Measurements from ENCODE around the gene PCDHGB5. TPM values are rescaled to one million over a fixed set of nuclear protein-coding genes. Genes with fewer than 3 reads are reported as not detected.

Gene PCDHGB5
- polyA plus RNA-seq, 1 of the 3 experiments (the other 2 are of a cell fraction): 0.15 TPM

DNA sequence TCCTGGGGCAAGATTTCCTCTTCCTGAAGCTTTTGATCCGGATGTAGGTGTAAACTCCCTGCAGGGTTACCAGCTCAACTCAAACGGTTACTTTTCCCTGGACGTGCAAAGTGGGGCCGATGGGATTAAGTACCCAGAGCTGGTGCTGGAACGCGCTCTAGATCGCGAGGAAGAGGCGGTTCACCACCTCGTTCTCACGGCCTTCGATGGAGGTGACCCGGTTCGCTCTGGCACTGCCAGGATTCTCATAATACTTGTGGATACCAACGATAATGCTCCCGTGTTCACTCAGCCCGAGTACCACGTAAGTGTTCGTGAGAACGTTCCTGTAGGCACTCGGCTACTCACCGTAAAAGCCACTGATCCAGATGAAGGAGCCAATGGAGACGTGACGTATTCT lies 42.1 kb upstream of the PCDHGB5 start:
- no peak overlapping the region for H3K4me2 ChIP-seq
- CTCF ChIA-PET: interaction anchor here (0.6 to 1.7 kb wide), 10 partner anchors 8 to 211 kb away, joined by 3 to 8 read pairs (median 4); partner anchors contain the start of gene PCDHB6

DNA sequence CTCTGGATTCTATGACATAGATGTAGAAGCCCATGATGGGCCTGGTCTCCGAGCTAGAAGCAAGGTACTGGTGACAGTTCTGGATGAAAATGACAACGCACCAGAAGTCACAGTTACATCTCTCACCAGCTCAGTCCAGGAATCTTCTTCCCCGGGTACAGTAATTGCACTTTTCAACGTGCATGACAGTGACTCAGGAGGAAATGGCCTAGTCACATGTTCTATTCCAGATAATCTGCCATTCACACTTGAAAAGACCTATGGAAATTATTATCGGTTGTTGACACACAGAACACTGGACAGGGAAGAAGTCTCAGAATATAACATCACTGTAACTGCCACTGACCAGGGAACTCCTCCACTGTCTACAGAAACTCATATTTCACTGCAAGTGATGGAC lies 41.6 kb upstream of the PCDHGB5 start:
- H3K9me2 ChIP-seq: no peaks in the 10 kb centered on the region
- no peaks in the 10 kb centered on the region for H3F3A ChIP-seq (replicated peaks; ENCODE audit: insufficient read depth)
- H2AFZ ChIP-seq (ENCODE audit: low read depth): no peak overlapping the region
- no peak overlapping the region for H3K9ac ChIP-seq
- H3K27me3 ChIP-seq (ENCODE audit: insufficient read depth): no peaks in the 10 kb centered on the region
- no peak overlapping the region for H3K4me3 ChIP-seq (ENCODE audit: low read depth in 2 of 2, low read length in 1 of 2)
- CTCF ChIA-PET: interaction anchor here (0.6 to 1.7 kb wide), 6 partner anchors 9 to 211 kb away, joined by 3 to 8 read pairs (median 4); no protein-coding TSS in a partner anchor
- H4K20me1 ChIP-seq (ENCODE audit: insufficient read depth): no peaks in the 10 kb centered on the region
- 40% methylated on average over 5 of the region's 5 CpGs for whole genome bisulfite sequencing (ENCODE audit: low lambda C conversion rate)
- no peak overlapping the region for H3K27ac ChIP-seq (ENCODE audit: low read depth in 2 of 2, low read length in 1 of 2)
- no peak for DNase-seq
- H3K9me3 ChIP-seq: no peaks in the 10 kb centered on the region
- POLR2A ChIA-PET: no interaction called here
- no peaks in the 10 kb centered on the region for H3K79me2 ChIP-seq (ENCODE audit: insufficient read depth)
- H3K4me2 ChIP-seq: no peak overlapping the region
- no peaks in the 10 kb centered on the region for H3K36me3 ChIP-seq (replicated peaks in 1 of 2; ENCODE audit: control insufficient read depth in 1 of 2, insufficient read depth in 2 of 2, low read length in 1 of 2)
- TF ChIP-seq MXI1 (IDR thresholded peaks at IDR 0.05; ENCODE audit: low read depth, low read length): no peak
- H3K4me1 ChIP-seq (ENCODE audit: control insufficient read depth in 1 of 2, insufficient read depth in 2 of 2, low read depth in 1 of 2, low read length in 1 of 2): no peaks in the 10 kb centered on the region

More for the DNA sequence above, 42.1 kb upstream of the PCDHGB5 start:
- no peak overlapping the region for H3K27ac ChIP-seq (ENCODE audit: low read depth in 2 of 2, low read length in 1 of 2)
- no peaks in the 10 kb centered on the region for H3K36me3 ChIP-seq (replicated peaks in 1 of 2; ENCODE audit: control insufficient read depth in 1 of 2, insufficient read depth in 2 of 2, low read length in 1 of 2)
- H3K4me1 ChIP-seq (ENCODE audit: control insufficient read depth in 1 of 2, insufficient read depth in 2 of 2, low read depth in 1 of 2, low read length in 1 of 2): no peaks in the 10 kb centered on the region
- no peaks in the 10 kb centered on the region for H4K20me1 ChIP-seq (ENCODE audit: insufficient read depth)
- no peak for TF ChIP-seq TAF1 (IDR thresholded peaks at IDR 0.05; ENCODE audit: borderline replicate concordance, low read depth, low read length)
- no peak for TF ChIP-seq FOXJ3 (CRISPR knock-in tag; IDR thresholded peaks at IDR 0.05)
- TF ChIP-seq, protein P1, sequence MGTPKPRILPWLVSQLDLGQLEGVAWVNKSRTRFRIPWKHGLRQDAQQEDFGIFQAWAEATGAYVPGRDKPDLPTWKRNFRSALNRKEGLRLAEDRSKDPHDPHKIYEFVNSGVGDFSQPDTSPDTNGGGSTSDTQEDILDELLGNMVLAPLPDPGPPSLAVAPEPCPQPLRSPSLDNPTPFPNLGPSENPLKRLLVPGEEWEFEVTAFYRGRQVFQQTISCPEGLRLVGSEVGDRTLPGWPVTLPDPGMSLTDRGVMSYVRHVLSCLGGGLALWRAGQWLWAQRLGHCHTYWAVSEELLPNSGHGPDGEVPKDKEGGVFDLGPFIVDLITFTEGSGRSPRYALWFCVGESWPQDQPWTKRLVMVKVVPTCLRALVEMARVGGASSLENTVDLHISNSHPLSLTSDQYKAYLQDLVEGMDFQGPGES (IDR thresholded peaks at IDR 0.05; ENCODE audit: low read depth, low read length): no peak
- TF ChIP-seq EZH2phosphoT487 (IDR thresholded peaks at IDR 0.05; ENCODE audit: borderline replicate concordance, low read depth): no peak
- no peak overlapping the region for H3K4me3 ChIP-seq (ENCODE audit: low read depth in 2 of 2, low read length in 1 of 2)
- no peak overlapping the region for H2AFZ ChIP-seq (ENCODE audit: low read depth)
- POLR2A ChIA-PET: no interaction called here
- H3K27me3 ChIP-seq (ENCODE audit: insufficient read depth): no peaks in the 10 kb centered on the region
- DNase-seq: no peak
- H3K9me2 ChIP-seq: no peaks in the 10 kb centered on the region
- 63% methylated on average over 17 of the region's 24 CpGs for WGBS (ENCODE audit: low lambda C conversion rate)
- no peak overlapping the region for H3K9ac ChIP-seq
- H3F3A ChIP-seq (replicated peaks; ENCODE audit: insufficient read depth): no peaks in the 10 kb centered on the region
- no peaks in the 10 kb centered on the region; the same call in 1 of the 2 replicates for H3K9me3 ChIP-seq
- H3K79me2 ChIP-seq (ENCODE audit: insufficient read depth): no peaks in the 10 kb centered on the region

DNA sequence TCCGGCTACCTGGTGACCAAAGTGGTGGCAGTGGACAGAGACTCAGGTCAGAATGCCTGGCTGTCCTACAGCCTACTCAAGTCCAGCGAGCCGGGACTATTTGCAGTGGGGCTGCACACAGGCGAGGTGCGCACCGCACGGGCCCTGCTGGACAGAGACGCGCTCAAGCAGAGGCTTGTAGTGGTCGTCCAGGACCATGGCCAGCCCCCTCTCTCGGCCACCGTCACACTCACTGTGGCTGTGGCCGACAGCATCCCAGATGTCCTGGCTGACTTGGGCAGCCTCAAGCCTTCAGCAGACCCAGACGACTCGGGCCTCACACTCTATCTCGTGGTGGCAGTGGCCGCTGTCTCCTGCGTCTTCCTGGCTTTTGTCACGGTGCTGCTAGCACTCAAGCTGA lies 40.8 kb upstream of the PCDHGB5 start:
- WGBS (ENCODE audit: low lambda C conversion rate): 61% methylated on average over 16 of the region's 19 CpGs
- TF ChIP-seq SMC3 (IDR thresholded peaks at IDR 0.05; ENCODE audit: low read depth, low read length) (no peak), MEF2A (IDR thresholded peaks at IDR 0.05; ENCODE audit: borderline replicate concordance, low read depth) (no peak)
- TF ChIP-seq, protein P2, sequence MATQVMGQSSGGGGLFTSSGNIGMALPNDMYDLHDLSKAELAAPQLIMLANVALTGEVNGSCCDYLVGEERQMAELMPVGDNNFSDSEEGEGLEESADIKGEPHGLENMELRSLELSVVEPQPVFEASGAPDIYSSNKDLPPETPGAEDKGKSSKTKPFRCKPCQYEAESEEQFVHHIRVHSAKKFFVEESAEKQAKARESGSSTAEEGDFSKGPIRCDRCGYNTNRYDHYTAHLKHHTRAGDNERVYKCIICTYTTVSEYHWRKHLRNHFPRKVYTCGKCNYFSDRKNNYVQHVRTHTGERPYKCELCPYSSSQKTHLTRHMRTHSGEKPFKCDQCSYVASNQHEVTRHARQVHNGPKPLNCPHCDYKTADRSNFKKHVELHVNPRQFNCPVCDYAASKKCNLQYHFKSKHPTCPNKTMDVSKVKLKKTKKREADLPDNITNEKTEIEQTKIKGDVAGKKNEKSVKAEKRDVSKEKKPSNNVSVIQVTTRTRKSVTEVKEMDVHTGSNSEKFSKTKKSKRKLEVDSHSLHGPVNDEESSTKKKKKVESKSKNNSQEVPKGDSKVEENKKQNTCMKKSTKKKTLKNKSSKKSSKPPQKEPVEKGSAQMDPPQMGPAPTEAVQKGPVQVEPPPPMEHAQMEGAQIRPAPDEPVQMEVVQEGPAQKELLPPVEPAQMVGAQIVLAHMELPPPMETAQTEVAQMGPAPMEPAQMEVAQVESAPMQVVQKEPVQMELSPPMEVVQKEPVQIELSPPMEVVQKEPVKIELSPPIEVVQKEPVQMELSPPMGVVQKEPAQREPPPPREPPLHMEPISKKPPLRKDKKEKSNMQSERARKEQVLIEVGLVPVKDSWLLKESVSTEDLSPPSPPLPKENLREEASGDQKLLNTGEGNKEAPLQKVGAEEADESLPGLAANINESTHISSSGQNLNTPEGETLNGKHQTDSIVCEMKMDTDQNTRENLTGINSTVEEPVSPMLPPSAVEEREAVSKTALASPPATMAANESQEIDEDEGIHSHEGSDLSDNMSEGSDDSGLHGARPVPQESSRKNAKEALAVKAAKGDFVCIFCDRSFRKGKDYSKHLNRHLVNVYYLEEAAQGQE (IDR thresholded peaks at IDR 0.05; ENCODE audit: low read depth, low read length): peak; percentile 43; the same call in 1 of the 2 replicates
- no peaks in the 10 kb centered on the region for H3K36me3 ChIP-seq (replicated peaks in 1 of 2; ENCODE audit: control insufficient read depth in 1 of 2, insufficient read depth in 2 of 2, low read length in 1 of 2)
- H3K9ac ChIP-seq: no peak overlapping the region
- no peaks in the 10 kb centered on the region for H3K27me3 ChIP-seq (ENCODE audit: insufficient read depth)
- H3K79me2 ChIP-seq (ENCODE audit: insufficient read depth): no peaks in the 10 kb centered on the region
- no peak overlapping the region for H3K27ac ChIP-seq (ENCODE audit: low read depth in 2 of 2, low read length in 1 of 2)
- no peaks in the 10 kb centered on the region; the same call in 1 of the 2 replicates for H3K9me3 ChIP-seq
- no peaks in the 10 kb centered on the region for H3F3A ChIP-seq (replicated peaks; ENCODE audit: insufficient read depth)
- POLR2A ChIA-PET: no interaction called here
- CTCF ChIA-PET: no interaction called here
- no peaks in the 10 kb centered on the region for H3K9me2 ChIP-seq
- H4K20me1 ChIP-seq (ENCODE audit: insufficient read depth): no peaks in the 10 kb centered on the region
- no peak overlapping the region for H3K4me2 ChIP-seq
- no peaks in the 10 kb centered on the region for H3K4me1 ChIP-seq (ENCODE audit: control insufficient read depth in 1 of 2, insufficient read depth in 2 of 2, low read depth in 1 of 2, low read length in 1 of 2)
- no peak overlapping the region for H3K4me3 ChIP-seq (ENCODE audit: low read depth in 2 of 2, low read length in 1 of 2)
- no peak for DNase-seq
- H2AFZ ChIP-seq (ENCODE audit: low read depth): no peak overlapping the region

All from SK-N-SH (cell line).